NCI-H82 treated with DMSO at 0.1 percent for 48 hours (cell line): ENCODE data around the gene ABCB8.

Source experiments
- DNase-seq: peaks from one replicate; lab custom pipeline; 2025; ENCODE audit not compliant: unreplicated experiment; lab: John Stamatoyannopoulos, UW

ABCB8 gene

DNA sequence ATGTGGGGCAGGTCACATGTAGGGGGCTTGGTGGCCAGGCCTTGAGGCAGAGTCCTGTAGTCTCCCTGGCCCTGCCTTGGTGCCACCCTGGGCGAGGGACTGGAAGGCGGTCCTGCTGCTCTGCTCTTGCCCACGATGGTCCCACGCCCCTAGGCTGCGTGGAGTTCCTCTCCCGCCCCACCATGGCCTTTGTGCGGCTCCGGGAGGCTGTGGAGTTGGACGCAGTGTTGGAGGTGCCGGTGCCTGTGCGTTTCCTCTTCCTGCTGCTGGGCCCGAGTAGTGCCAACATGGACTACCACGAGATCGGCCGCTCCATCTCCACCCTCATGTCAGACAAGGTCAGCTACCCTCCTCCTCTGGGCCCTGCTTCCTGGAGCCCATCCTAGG lies 42.3 kb downstream of the ABCB8 start:
- DNase-seq, result no peak

DNA sequence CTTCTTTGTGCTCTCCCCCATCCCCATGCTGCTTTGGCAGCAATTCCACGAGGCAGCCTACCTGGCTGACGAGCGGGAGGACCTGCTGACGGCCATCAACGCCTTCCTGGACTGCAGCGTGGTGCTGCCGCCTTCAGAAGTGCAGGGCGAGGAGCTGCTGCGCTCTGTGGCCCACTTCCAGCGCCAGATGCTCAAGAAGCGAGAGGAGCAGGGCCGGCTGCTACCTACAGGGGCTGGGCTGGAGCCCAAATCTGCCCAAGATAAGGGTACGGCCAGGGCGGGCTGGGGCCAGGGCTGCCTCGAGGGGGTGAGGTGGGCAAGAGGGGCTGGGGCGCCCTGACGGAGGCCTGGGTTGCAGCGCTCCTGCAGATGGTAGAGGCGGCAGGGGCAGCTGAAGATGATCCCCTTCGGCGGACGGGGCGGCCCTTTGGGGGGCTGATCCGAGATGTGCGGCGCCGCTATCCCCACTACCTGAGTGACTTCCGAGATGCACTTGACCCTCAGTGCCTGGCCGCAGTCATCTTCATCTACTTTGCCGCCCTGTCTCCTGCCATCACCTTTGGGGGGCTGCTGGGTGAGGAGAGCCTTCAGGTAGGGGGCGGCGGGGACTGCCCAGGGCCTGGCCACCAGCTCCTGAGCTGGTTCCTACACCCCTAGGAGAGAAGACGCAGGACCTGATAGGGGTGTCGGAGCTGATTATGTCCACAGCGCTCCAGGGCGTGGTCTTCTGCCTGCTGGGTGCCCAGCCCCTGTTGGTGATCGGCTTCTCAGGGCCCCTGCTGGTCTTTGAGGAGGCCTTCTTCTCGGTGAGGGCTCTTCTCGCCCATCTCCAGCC lies 43.0 kb downstream of the ABCB8 start:
- DNase-seq, result no peak

DNA sequence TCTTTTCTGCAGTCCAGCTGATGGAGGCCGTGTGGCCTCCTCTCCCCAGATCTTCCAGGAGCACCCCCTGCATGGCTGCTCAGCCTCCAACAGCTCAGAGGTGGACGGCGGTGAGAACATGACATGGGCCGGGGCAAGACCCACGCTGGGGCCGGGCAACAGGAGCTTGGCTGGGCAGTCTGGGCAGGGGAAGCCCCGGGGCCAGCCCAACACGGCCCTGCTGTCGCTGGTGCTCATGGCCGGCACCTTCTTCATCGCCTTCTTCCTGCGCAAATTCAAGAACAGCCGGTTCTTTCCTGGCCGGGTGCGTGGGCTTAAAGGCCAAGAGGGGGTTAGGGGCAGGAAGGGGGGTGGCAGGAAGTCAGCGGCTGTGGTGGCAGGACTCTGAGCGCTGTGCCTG lies 45.7 kb downstream of the ABCB8 start:
- DNase-seq, result no peak

DNA sequence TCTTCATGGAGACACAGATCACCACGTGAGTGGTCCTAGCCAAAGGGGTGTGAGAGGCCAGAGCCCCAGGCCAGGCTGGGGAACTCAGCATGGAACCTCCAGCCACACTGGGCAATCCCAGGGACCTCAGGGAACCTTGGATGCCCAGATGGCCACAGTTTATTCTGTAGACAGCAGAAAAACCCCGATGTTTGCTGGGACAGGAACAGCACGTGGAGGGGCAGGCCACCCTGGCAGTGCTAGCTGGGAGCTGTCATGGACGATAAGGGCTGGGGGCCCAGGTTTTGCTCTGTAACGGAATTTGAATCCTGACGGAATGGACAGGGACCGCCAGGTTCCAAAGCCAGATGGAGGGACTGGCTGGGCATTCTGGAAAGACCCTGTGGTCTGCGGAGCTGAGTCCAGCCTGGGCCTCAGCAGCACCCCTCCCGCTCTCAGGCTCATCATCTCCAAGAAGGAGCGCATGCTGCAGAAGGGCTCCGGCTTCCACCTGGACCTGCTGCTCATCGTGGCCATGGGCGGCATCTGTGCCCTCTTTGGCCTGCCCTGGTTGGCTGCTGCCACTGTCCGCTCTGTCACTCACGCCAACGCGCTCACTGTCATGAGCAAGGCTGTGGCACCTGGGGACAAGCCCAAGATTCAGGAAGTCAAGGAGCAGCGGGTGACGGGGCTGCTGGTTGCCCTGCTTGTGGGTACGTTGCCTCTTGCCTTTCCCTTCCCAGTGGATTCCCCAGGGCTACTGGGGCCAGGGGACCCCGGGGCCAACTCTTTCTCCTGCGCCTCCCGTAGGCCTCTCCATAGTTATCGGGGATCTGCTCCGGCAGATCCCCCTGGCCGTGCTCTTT lies 46.8 kb downstream of the ABCB8 start:
- DNase-seq, result no peak

DNA sequence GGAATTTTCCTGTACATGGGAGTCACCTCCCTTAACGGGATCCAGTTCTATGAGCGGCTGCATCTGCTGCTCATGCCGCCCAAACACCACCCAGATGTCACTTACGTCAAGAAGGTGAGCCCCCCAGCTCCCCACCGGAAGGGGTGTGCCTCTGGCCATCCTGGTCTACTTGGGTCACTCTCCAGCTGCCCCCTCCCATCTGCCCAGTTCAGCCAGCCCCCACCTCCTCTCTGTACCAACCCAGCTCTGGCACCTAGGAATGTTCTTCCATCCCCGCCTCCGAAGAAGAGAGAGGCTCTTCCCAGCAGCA lies 47.4 kb downstream of the ABCB8 start:
- no peak for DNase-seq

DNA sequence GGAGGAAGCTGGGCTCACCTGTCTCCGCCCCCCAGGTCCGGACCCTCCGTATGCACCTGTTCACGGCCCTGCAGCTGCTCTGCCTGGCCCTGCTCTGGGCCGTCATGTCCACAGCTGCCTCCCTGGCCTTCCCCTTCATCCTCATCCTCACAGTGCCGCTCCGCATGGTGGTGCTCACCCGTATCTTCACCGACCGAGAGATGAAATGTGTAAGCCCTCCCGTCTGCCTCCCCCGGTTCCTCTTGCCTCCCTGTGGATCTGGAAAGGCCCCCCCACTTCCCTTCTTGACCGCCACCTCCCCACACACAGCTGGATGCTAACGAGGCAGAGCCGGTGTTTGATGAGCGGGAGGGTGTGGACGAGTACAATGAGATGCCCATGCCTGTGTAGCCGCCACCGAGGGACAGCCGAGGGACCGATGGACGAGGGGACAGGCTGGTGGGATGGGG lies 47.8 kb downstream of the ABCB8 start:
- no peak for DNase-seq

DNA sequence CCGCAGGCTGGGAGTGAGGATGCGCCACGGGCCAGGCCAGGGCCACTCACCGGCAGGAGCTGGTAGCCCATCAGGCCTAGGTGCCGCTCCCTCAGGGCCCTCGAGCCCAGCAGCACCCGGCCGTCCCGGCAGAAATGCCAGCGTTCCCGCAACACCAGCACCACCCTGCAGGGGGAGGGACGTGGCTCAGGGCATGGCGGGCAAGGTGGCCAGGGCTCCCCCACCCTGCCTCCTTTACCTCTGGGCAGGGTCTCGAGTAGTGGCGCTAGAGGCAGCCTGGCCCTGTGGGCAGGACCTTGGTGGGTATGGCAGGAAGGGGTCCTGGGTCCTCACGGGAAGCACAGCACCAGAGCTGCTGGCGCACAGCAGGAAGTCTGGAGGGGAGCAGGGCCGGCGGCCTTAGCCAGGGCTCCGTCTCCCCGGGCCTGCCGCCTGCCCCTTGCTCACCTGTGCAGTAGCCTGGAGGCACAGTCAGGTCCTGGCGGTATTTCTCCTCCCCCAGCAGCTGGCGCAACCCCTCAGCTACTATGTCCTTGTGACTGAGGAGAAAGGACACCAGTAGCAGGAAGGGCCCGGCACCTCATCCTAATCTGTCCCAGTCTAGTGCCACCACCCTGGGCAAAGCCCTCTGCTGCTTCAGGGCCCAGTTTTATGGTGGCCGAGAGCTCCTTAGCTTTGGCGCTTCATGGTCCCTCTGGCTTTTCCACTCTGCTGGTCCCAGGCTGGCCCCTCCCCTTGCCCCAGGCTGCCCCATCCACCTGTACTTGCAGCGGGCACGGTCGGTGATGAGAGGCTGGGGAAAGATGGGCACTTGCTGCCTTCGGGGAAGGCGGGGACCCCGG lies 48.8 kb downstream of the ABCB8 start:
- DNase-seq, result no peak

DNA sequence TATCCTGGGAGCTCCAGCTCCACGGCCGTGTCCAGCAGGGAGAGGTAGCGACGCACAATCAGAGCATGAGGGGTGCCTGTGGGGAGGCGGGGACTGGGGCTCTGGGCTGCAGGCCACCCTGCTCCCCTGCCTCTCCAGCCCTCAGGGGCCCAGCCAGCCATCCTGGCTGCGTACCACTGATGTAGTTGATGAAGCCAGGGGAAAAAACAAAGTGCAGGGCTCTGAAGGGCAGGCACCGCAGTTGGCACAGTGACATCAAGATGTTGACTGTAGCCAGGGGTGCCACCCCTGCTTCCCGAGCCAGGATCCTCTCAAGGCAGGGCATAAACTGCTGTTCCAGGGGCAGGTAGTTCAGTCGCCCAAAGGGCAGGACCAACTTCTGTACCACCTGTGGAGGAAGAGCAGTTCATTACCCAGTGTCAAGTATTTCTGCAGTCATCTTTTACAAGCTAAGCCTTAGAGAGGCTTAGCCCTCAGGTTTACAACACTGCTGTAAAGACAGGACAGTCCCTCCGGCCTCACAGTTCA lies 49.5 kb downstream of the ABCB8 start:
- no peak for DNase-seq

DNA sequence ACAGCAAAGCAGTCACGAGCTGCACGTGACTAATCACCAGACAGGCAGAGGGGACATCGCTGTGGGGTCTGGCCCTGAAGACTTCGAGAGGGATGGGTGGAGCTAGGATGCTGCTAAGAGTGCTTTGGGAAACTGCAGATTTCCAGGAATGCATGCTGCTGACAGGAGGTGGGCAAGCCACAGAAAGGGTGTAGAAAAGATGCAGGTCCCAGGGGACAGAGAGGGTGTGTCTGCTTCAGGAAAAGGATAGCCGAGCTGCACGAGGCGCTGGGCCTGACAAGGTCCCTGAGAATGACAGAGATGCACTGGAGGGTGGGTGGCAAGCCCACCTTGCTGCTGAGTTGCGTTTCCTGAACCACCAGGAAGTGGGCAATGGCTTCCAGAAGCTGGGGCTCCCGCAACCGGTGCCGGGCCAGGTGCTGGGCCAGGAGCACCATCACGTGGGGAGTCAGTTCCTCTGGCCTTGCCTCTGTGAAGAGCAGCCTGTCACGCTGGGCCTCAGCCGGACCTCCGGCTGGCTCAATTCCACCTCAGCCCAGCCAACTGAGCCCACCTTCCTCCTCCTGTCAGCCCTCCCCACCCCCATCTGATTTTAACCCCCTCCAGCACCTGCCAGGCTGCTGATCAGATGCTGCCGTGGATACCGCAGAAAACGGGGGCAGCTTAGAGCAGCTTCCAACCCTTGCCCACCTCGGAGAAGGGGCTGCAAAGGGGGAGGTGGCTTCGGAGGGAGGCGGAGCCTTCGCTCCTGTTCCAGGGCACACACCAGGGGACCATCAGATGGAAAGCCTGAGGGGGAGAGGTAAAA lies 50.2 kb downstream of the ABCB8 start:
- no peak for DNase-seq

DNA sequence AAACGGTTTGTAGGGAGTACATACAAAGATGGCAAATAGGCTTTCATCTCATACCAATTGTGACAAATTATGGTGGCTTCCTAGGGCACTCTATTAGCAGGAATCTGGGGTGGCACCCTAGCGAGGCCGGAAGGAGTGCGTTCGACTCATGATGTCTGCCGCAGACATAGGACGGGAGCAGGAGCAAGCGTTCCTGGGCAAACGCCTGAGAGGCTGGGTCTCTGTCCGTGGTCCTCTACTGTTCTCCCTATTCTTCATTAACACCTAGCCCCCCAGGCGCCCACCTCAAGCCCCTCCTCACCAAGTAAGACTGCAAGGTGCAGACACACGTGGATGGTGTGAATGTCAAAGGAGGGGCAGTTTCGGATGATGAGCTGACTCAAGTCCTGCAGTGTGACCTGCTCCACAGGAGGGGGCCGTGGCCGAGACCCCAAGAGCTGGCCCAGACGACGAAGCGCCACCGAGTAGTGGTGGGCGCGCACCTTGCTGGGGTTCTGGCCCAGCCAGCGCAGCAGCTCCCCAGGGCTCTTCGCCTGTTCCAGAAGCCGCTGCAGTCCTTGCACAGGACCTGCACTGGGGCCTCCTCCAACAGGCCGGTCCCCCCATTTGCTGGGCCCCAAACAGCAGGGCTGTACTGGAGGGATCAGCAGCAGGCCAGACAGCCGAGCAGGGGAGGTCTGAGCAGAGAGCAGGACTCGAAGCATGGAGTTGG lies 51.1 kb downstream of the ABCB8 start:
- no peak for DNase-seq

DNA sequence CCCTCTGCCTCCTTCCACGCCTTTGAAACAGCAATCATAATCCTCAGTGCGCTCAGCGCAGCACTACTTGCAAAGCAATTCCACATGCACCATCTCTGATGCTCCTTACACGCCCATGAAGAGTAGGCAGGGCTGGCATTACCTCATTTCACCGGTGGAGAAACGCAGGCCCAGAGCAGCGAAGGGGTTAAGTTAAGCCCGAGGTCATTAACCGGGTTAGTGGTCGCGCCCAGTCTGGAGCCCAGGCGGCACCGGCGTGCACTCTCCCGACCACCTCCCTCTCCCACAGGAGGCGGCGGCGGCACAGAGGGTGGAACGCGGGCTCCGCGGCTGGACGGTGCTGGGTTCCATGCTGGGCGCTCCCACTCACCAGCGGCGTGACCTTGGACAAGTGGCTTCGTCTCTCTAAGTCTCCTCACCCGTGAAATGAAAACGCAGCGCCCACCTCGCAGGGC lies 51.8 kb downstream of the ABCB8 start:
- DNase-seq, result no peak

DNA sequence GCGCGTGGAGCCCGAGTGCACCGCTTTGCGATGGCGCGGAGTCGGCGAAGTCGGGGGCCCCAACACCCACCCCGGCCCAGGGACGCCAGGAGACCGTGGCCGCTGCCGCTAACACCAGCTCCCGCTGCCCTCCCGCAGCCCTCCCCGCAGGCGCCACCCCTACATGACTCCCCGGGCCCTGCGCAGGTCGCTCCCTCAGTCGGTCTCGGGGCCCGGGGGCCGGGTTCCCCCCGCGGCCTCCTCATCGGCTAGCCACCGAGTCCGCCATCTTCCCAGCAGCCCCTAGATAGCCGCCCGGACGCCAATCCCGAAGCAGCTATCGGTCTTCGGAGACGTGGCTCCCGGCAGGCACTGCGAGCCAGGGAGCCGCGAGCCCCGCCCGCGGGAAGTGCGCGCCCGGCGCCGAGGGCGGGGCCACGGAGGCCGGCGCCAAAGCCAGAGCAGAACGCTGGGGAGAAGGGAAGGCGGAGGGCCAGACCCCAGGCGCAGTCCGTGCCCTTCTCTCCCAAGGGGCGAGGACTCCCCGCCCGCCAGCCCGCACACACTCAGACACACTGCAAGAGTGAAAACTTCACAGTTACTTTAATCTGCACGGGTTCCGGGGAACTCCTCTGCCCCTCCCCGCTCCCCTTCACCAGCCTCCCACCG lies 52.4 kb downstream of the ABCB8 start, which contains the start of gene FASTK:
FASTK (minus strand) TSS at position 288 of the 648 bp plus-strand sequence; CDS start at position 245, 43 bp downstream.
- peak; percentile 65 for DNase-seq

DNA sequence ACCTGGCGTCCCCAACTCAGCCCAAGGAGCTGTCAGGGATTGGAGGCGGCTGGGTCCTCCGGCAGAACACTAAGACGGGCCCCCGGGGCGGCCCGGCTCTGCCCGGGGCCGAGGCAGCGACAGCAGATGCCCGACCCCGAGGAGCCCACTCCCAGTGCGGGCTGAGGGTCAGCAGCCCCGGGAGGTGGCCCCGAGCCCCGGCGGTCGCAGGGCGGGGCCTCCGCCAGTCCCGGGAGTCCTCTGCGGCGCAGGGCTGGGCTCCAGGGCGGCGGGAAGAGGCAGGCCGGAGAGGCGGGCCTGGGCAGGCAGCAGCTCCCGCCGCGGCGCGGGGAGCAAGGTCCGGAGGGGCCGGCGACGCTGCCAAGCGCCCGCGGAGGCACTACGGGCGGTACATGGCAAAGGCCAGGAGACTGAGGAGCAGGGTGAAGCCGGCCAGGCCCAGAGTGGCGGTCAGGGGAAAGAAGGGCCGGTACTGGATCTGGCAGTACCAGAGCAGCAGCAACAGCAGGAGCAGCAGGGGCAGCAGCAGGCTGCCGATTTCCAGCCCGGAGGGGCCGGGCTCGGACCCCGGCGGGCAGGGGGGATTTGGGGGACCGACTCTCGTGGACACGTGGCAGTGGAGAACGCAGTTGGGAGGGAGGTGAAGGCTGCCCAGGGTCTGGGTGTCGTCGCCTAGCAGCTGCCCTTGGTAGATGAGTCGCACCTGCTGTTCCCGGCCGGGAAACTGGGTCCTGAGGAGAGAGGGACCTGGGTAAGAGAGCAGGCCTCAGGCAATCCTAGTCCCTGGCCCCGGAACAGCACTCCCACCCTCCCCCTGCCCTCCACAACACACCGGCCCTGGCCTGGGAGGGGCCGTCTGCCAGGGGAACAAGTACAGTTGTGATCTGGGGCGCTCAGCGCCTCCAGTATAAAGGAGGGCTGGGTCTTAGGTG lies 53.2 kb downstream of the ABCB8 start:
- no peak for DNase-seq

DNA sequence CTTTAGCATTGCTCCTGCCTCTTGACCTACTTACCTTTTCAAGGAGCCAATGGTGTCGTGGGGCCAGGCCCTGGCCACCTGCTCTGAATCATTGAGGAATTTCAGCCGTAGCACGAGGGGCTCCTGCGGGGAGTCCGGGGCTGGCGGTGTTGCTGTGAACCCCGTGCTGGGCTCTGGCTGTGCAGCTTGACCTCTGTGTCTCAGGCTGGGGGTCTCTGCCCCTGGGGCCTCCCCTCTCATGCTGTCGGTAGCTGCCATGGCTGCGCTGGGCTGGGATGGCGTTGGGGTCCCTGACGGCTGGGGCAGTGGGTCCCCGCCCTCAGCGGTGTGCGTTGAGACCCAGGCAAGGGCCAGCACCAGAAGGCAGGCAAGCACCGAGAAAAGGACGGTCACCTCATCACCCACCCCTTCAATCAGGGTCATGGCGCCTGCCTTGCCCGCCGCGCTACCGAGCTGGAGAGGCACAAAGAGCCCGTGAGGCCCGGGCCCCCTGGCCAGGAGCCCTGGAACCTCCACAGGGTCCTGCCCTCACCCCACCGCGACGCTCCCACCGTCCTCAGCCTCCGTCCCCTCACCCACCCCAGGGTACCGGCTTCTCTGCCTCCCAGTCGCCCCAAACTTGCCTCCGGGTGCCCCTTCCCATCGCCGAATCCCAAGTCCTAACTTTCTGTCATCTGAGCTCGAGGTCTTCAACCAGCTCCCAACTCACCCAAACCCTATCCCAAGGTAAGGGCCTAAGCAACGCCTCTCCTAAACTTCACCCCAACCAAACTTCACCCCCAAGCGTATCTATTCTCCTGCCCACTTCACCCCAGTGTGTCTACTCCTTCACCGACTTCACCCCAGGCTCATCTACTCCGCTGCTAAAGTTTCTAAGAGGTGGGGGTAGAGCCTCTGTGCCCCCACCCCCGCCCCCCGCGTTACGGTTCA lies 54.2 kb downstream of the ABCB8 start:
- DNase-seq, result no peak

DNA sequence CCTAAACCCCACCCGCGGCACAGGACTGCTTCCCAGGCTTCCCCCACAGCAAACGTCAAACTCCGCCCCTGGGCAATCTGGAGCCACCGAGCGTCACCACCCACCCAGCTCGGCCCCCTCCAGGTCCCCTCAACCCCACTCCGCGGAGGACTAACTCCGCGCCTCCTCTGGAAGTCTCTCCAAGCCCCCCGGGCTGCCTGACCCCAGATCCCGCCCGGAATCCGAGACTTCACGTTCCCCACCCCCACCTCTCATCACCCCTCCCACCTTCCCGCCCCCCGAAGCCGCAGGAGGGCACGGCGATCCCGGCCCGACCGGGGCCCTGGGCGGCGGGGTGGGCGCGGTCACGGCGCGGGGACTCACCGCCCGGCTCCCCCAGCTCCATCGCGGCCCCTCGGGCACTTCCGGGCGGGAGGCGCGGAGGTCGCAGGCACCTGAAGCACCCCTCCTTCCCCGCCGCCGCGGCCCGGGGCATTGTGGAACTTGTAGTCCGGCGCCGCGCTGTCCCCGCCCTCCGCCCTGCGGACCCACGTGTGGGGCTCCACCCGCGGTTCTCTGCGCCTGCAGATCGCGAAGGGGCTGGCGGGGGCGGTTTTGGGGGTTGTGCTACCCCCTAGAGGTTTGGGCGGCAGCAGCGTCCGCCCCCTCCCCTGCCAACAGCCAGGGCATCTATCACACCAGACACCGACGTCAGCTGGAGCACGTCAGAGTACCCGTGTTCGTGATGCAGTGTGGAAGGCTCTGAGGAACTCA lies 55.0 kb downstream of the ABCB8 start, which contains the start of gene TMUB1:
TMUB1 (minus strand) TSS at position 423 of the 753 bp plus-strand sequence. CDS start 930 bp downstream, outside the sequence.
- DNase-seq, result peak; percentile 44

DNA sequence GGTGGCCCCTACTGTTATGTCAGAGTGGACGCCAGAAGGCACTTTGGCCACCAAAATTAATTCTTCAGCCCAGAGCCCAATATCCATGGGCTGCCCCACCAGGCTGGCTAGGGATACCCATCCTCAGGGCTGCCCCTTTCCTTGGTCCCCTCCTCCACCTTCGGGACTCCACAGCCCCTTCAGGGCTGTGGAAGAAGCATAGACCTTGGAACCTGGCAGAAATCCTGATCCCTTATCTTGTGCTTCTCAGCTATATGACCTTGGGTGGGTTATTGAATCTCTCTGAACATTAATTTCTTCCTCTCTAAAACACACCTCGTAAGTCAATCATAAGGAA lies 55.5 kb downstream of the ABCB8 start:
- no peak for DNase-seq
